Measurements from ENCODE around the gene DNAJC5G.
"Not testable (repeated sequence)": the region's sequence is repeated elsewhere in the genome, so short reads cannot be mapped to it uniquely, and the experiment has no call there.

The DNAJC5G gene

GRCh38 chr2:27281855-27282559, 6.8 kb downstream of the DNAJC5G start, which contains the start of gene TRIM54:
TSS of gene TRIM54 (plus strand) at chr2:27282429. CDS start at chr2:27282732, 303 bp downstream.
- no peak for DNase-seq

GRCh38 chr2:27282892-27283291, 7.7 kb downstream of the DNAJC5G start:
- no peak for DNase-seq

GRCh38 chr2:27284996-27285395, 9.8 kb downstream of the DNAJC5G start:
- DNase-seq, result no peak

GRCh38 chr2:27285481-27285880, 10.2 kb downstream of the DNAJC5G start:
- no peak for DNase-seq

- no peak for DNase-seq
Observed at GRCh38 chr2:27288610-27289009, 13.4 kb downstream of the DNAJC5G start.

- DNase-seq, result no peak
Observed at GRCh38 chr2:27290549-27290948, 15.3 kb downstream of the DNAJC5G start.

- no peak for DNase-seq
Observed at GRCh38 chr2:27291865-27292264, 16.6 kb downstream of the DNAJC5G start.

- DNase-seq, result no peak
Observed at GRCh38 chr2:27294928-27295327, 19.7 kb downstream of the DNAJC5G start.

- no peak for DNase-seq
Observed at GRCh38 chr2:27296481-27296880, 21.2 kb downstream of the DNAJC5G start.

- DNase-seq, result no peak
Observed at GRCh38 chr2:27297195-27297594, 22.0 kb downstream of the DNAJC5G start.

- no peak for DNase-seq
Observed at GRCh38 chr2:27298391-27299080, 23.3 kb downstream of the DNAJC5G start.

- not testable (repeated sequence) for DNase-seq
Observed at GRCh38 chr2:27300606-27301005, 25.4 kb downstream of the DNAJC5G start.

- peak; percentile 70 for DNase-seq
Observed at GRCh38 chr2:27303093-27304025, 28.1 kb downstream of the DNAJC5G start.

- DNase-seq, result no peak
Observed at GRCh38 chr2:27304488-27305240, 29.4 kb downstream of the DNAJC5G start.

- DNase-seq, result no peak
Observed at GRCh38 chr2:27305516-27305915, 30.3 kb downstream of the DNAJC5G start.

- DNase-seq, result no peak
Observed at GRCh38 chr2:27306136-27306535, 30.9 kb downstream of the DNAJC5G start.

GRCh38 chr2:27306573-27307286, 31.5 kb downstream of the DNAJC5G start:
- DNase-seq, result peak; percentile 17

GRCh38 chr2:27307287-27307544, 32.0 kb downstream of the DNAJC5G start:
- DNase-seq, result no peak

- DNase-seq, result no peak
Observed at GRCh38 chr2:27307545-27308358, 32.5 kb downstream of the DNAJC5G start.

GRCh38 chr2:27308359-27308881, 33.2 kb downstream of the DNAJC5G start, which contains the start of gene UCN:
TSS of gene UCN (minus strand) at chr2:27308445. CDS start at chr2:27307895, 550 bp downstream.
- no peak for DNase-seq

- DNase-seq, result no peak
Observed at GRCh38 chr2:27309651-27310050, 34.4 kb downstream of the DNAJC5G start.
